Transverse colon (tissue), 4 donors: ENCODE measurements around the gene FOSL1. TPM values are rescaled to one million over a fixed set of nuclear protein-coding genes. Genes with fewer than 3 reads are reported as not detected.

ENCODE experiments used
- DNase-seq: peaks from one replicate; pipeline ENCODE4 v3.0.0-alpha.2; 2019
- H3K27ac ChIP-seq, 4 donors: fragments of 200-600 bp; sonication (generic); 2 replicates each; pipeline ENCODE4 v1.5.1; 2016 to 2018; ENCODE audit warnings: inconsistent platforms in 4 of 4
- H3K27me3 ChIP-seq: fragments of 200-600 bp; sonication (generic); 2 replicates; pipeline ENCODE4 v1.5.1; 2017; ENCODE audit warnings: inconsistent platforms
- H3K36me3 ChIP-seq, 4 donors: fragments of 200-600 bp; sonication (generic); 2 replicates each; pipeline ENCODE4 v1.5.1; 2017 to 2019; ENCODE audit warnings: inconsistent platforms in 4 of 4
- H3K4me1 ChIP-seq, 4 donors: fragments of 200-600 bp; sonication (generic); 2 replicates each; pipeline ENCODE4 v1.5.1; 2017 to 2020; ENCODE audit warnings: inconsistent platforms in 4 of 4
- H3K4me3 ChIP-seq, 4 donors: fragments of 200-600 bp; sonication (generic); 1 replicate in 1 of 4; 2 replicates in 3 of 4; pipeline versions ENCODE4 v1.5.1 to v1.6.1; 2017 to 2019; ENCODE audit warnings: inconsistent platforms in 4 of 4
- H3K9me3 ChIP-seq, 2 donors: fragments of 200-600 bp; sonication (generic); 2 replicates each; pipeline ENCODE4 v1.5.1; 2017 to 2019; ENCODE audit warnings: inconsistent platforms in 2 of 2
- EP300 ChIP-seq: sonication (generic); formaldehyde crosslinking; IDR thresholded peaks from one replicate; pipeline ENCODE4 v1.6.1; 2017; ENCODE audit warnings: antibody characterized with exemption, low read depth
- POLR2A ChIP-seq: fragments of 450-650 bp; IDR thresholded peaks from one replicate; pipeline ENCODE4 v1.6.1; 2016; ENCODE audit warnings: antibody characterized with exemption, mild to moderate bottlenecking, moderate library complexity
- POLR2AphosphoS5 ChIP-seq, 3 donors: sonication (generic); formaldehyde crosslinking; IDR thresholded peaks; one replicate each; pipeline ENCODE4 v1.6.1; 2016; ENCODE audit warnings: antibody characterized with exemption in 3 of 3
- WGBS, 2 donors: methylation state at CpG; one replicate each; pipeline ENCODE4 v1.1.5; 2018; ENCODE audit warnings: low coverage in 1 of 2; 5-methylcytosine and 5-hydroxymethylcytosine counted together
- in situ Hi-C, 4 donors: fragments of 200-750 bp; cut with MboI; loops; one replicate each; pipeline versions ENCODE4 v1.15.0 to v1.15.1; 2017; ENCODE audit warnings: low sequenced_read_pairs in 3 of 4, low pct_ligation_motif_present in 1 of 4, low pct_unique_long_range_greater_than_20kb in 1 of 4
- intact Hi-C: fragments of 100-400 bp; cut with DNase I; formaldehyde crosslinking; loops from one replicate; pipeline ENCODE4 v1.15.1; 2023; ENCODE audit warnings: low total_unique reads
- total RNA-seq, 4 donors: library from RNA; depleted of rRNA; stranded (reverse); fragments of >200 nt; gene quantifications; one replicate each; pipeline ENCODE4 v1.1.0, GENCODE V29; 2016
- TF ChIP-seq, protein P1 (sequence below), 5 experiments: fragments of 200-600 bp in 3 of 5; fragments of 450-650 bp in 2 of 5; sonication (generic) in 3 of 5; IDR thresholded peaks; 1 replicate in 2 of 5; 2 replicates in 3 of 5; pipeline ENCODE4 v1.5.1; 2016 to 2017; ENCODE audit warnings: antibody characterized with exemption in 5 of 5, inconsistent platforms in 3 of 5, mild to moderate bottlenecking in 2 of 5, moderate library complexity in 1 of 5

Gene FOSL1
- total RNA-seq, 4 donors from 2014 or later: 1.2 to 11.6 TPM; not detected in 2

DNA sequence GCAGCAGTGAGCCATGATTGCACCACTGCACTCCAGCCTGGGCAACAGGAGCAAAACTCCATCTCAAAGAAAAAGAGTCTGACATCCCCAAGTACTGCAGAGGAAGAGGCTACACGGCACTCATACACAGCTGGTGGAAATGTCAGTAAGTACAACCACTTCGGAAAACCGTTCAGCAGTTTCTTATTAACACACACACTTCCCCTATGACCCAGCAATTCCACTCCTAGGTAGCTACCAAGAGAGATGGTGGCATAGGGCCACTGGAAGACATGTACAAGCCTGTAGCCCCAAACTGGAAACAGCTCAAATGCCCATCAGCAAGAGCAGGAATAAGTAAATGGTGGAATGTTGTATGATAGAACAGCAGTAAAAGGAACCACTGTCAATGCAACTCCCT, 22.4 kb upstream of the FOSL1 start:
- no peak overlapping the region for H3K27ac ChIP-seq
- H3K36me3 ChIP-seq: peaks cover 0 to 6% (median 2%) of the 10 kb centered on the region in 4 donors
- TF ChIP-seq POLR2A: no peak
- TF ChIP-seq, protein P1, sequence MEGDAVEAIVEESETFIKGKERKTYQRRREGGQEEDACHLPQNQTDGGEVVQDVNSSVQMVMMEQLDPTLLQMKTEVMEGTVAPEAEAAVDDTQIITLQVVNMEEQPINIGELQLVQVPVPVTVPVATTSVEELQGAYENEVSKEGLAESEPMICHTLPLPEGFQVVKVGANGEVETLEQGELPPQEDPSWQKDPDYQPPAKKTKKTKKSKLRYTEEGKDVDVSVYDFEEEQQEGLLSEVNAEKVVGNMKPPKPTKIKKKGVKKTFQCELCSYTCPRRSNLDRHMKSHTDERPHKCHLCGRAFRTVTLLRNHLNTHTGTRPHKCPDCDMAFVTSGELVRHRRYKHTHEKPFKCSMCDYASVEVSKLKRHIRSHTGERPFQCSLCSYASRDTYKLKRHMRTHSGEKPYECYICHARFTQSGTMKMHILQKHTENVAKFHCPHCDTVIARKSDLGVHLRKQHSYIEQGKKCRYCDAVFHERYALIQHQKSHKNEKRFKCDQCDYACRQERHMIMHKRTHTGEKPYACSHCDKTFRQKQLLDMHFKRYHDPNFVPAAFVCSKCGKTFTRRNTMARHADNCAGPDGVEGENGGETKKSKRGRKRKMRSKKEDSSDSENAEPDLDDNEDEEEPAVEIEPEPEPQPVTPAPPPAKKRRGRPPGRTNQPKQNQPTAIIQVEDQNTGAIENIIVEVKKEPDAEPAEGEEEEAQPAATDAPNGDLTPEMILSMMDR (IDR thresholded peaks at IDR 0.05): no peak
- TF ChIP-seq POLR2AphosphoS5 (IDR thresholded peaks at IDR 0.05): no peak
- TF ChIP-seq EP300: no peak
- in situ Hi-C loops: no loop called here
- no peak for DNase-seq
- H3K4me3 ChIP-seq: no peak overlapping the region
- peaks cover 15 to 21% (median 20%) of the 10 kb centered on the region in 4 donors for H3K4me1 ChIP-seq
- intact Hi-C loops: no loop called here
- H3K27me3 ChIP-seq: no peaks in the 10 kb centered on the region
- H3K9me3 ChIP-seq: no peaks in the 10 kb centered on the region
- WGBS, 2 donors: 85 to 100% methylated on average over 2 to 3 of the region's 3 CpGs

DNA sequence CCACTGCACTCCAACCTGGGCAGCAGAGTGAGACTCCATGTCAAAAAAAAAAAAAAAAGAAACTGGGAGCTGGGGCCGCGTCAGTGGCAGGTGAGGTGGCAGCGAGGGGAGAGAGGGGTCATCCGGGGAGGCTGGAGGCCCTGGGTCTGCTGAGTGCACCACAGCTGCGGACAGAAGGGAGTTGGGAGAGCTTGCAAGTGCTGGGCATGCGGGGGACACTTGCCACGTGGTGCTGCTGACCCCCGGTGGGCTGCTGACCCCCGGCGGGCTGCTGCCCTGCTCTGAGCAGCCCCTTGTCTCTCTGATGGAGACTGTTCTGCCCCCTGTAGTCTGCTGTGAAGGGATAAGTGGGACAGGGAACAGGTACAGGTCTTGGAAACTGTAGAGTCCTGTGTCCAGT, 21.7 kb upstream of the FOSL1 start:
- in situ Hi-C loops: no loop called here
- no peaks in the 10 kb centered on the region for H3K9me3 ChIP-seq
- H3K36me3 ChIP-seq: peaks cover 0 to 6% (median 2%) of the 10 kb centered on the region in 4 donors
- H3K27me3 ChIP-seq: no peaks in the 10 kb centered on the region
- intact Hi-C loops: no loop called here
- peaks cover 22 to 28% (median 27%) of the 10 kb centered on the region in 4 donors for H3K4me1 ChIP-seq
- H3K27ac ChIP-seq: no peak overlapping the region
- DNase-seq: no peak
- WGBS, 2 donors: 93% methylated on average over 10 of the region's 10 CpGs; no CpG with 5 or more reads in 1 of the 2 donors
- TF ChIP-seq EP300 (no peak), POLR2AphosphoS5 (IDR thresholded peaks at IDR 0.05) (no peak), POLR2A (no peak)
- TF ChIP-seq, protein P1 (IDR thresholded peaks at IDR 0.05): no peak
- no peak overlapping the region for H3K4me3 ChIP-seq

DNA sequence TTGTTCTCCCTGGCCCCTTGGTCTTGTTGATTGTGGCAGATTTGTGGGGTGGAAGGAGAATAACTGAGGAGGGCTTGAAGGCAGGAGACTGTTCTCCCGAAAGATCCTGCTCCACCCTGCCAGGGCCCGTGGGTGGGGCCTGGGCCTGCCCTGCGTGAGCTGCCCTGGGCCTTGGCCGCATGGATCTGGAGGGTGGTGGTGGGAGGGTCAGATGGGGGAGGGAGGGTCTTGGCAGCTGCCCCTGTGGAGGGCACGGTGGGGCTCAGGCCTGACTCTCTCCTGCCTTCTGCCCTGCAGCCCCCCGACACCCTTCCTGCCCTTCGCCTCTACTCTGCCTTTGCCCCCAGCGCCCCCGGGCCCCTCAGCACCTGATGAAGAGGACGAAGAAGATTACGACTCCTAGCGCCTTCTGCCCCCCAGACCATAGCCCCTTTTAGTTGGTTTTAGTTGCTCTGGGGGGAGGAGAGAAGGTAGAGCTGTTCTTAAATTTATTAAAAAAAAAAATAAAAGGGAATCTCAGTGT, 20.9 kb upstream of the FOSL1 start:
- Histone ChIP-seq H3K27ac (no peak overlapping the region), H3K9me3 (no peaks in the 10 kb centered on the region), H3K27me3 (no peaks in the 10 kb centered on the region), H3K4me3 (peak overlapping the region in 1 of 4 donors; percentile 86), H3K4me1 (peaks cover 27 to 36% (median 34%) of the 10 kb centered on the region in 4 donors), H3K36me3 (peaks cover 0 to 6% (median 2%) of the 10 kb centered on the region in 4 donors)
- TF ChIP-seq POLR2A (no peak), EP300 (no peak), POLR2AphosphoS5 (IDR thresholded peaks at IDR 0.05) (no peak)
- TF ChIP-seq, protein P1 (IDR thresholded peaks at IDR 0.05): no peak
- 83% methylated on average over 12 of the region's 12 CpGs; no CpG with 5 or more reads in 1 of the 2 donors for WGBS, 2 donors
- DNase-seq: no peak
- in situ Hi-C loops (no loop called here), intact Hi-C loops (no loop called here)

DNA sequence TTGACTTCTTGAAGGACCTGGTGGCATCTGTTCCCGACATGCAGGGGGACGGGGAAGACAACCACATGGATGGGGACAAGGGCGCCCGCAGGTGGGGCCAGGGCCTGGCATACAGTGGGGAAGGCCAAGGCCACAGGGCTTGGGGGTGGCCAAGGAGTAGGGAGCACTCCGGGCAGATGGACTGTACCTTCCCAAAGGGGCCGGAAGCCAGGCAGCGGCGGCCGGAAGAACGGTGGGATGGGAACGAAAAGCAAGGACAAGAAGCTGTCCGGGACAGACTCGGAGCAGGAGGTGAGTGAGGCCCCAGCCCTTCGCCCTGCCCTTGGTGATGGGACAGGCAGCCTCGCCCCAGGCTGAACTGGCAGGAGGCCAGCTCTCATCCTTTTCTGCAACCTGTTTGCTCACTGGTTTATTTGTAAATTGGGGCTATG, 20.2 kb upstream of the FOSL1 start:
- Histone ChIP-seq H3K9me3 (no peaks in the 10 kb centered on the region), H3K27ac (peak overlapping the region; percentile 89 to 97 (median 95)), H3K4me3 (peak overlapping the region; percentile 77 to 98 (median 91)), H3K4me1 (peaks cover 32 to 42% (median 40%) of the 10 kb centered on the region in 4 donors), H3K27me3 (no peaks in the 10 kb centered on the region), H3K36me3 (peaks cover 0 to 6% (median 2%) of the 10 kb centered on the region in 4 donors)
- intact Hi-C loops (no loop called here), in situ Hi-C loops (no loop called here)
- DNase-seq: peak; percentile 29
- 29 to 44% methylated on average over 2 to 15 of the region's 15 CpGs for WGBS, 2 donors
- no peak for TF ChIP-seq EP300
